ENCODE data around the gene ZBTB42.

ZBTB42 gene

GRCh38 chr14:104769324-104770071 lies 31.4 kb upstream of the ZBTB42 start:
- no peak for DNase-seq

GRCh38 chr14:104770072-104770579 lies 30.8 kb upstream of the ZBTB42 start:
- DNase-seq: no peak

DNA sequence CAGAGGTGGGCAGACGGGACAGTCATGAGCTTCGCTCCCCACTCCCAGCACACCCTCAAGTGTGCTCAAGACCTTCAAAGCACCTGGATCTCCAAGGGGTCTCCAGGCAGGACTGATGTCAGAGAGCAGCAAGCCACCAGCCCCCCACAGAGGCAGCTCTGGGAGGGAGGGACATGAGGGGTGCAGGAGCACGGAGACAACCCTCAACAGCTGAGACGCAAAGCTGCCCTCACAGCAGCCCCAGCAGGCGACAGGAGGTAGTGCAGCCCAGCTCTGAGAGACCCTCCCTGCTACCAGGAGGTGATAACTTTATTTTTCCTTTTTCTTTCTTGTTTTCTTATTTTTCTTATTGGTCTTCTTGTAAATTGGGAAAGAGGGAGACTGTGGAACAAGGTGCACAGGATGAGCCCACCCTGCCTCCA lies 30.0 kb upstream of the ZBTB42 start:
- no peak for DNase-seq

GRCh38 chr14:104771374-104771773 lies 29.5 kb upstream of the ZBTB42 start:
- DNase-seq: no peak

- DNase-seq: no peak
Observed at GRCh38 chr14:104771918-104772706, 28.8 kb upstream of the ZBTB42 start.

- DNase-seq: no peak
Observed at GRCh38 chr14:104772707-104773504, 28.0 kb upstream of the ZBTB42 start.

- DNase-seq: no peak
Observed at GRCh38 chr14:104773505-104774452, 27.1 kb upstream of the ZBTB42 start.

GRCh38 chr14:104774453-104775072 lies 26.3 kb upstream of the ZBTB42 start:
- DNase-seq: no peak

GRCh38 chr14:104775073-104775489 lies 25.8 kb upstream of the ZBTB42 start:
- DNase-seq: no peak

- DNase-seq: no peak
Observed at GRCh38 chr14:104776481-104776880, 24.4 kb upstream of the ZBTB42 start.

GRCh38 chr14:104776961-104777807 lies 23.7 kb upstream of the ZBTB42 start:
- no peak for DNase-seq

- DNase-seq: no peak
Observed at GRCh38 chr14:104777808-104778249, 23.1 kb upstream of the ZBTB42 start.

DNA sequence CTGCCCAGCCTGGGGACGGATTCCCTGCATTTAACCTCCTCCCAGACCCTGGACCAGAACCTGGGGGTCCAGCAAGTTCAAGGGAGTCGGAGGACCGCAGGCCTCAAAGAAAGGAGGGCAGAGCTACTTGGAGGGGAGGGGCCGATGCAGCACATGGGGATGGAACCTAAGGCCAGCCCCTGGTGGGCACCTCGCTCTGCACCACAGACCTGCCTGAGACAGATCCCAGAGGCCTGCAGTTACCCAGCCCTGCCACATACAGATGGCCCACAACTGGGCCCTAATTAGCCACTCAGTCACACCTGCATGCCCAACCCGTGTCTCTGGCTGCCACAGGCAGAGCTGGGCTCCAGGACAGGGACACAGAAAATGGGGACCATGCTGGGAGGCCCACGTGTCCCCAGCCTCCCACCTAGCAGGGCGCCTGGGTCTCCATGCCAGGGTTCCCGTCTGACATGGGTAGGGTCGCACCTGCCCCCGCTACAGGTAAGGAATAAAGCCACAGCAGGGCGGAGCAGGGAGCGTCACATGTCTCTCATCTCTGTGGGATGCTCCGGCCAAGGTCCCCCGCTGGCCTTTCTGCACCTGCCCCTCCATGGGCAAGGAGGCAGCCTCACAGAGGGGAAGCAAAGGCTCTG lies 22.1 kb upstream of the ZBTB42 start:
- no peak for DNase-seq

GRCh38 chr14:104779776-104780512 lies 21.0 kb upstream of the ZBTB42 start:
- no peak for DNase-seq

GRCh38 chr14:104780513-104781030 lies 20.3 kb upstream of the ZBTB42 start:
- DNase-seq: no peak

DNA sequence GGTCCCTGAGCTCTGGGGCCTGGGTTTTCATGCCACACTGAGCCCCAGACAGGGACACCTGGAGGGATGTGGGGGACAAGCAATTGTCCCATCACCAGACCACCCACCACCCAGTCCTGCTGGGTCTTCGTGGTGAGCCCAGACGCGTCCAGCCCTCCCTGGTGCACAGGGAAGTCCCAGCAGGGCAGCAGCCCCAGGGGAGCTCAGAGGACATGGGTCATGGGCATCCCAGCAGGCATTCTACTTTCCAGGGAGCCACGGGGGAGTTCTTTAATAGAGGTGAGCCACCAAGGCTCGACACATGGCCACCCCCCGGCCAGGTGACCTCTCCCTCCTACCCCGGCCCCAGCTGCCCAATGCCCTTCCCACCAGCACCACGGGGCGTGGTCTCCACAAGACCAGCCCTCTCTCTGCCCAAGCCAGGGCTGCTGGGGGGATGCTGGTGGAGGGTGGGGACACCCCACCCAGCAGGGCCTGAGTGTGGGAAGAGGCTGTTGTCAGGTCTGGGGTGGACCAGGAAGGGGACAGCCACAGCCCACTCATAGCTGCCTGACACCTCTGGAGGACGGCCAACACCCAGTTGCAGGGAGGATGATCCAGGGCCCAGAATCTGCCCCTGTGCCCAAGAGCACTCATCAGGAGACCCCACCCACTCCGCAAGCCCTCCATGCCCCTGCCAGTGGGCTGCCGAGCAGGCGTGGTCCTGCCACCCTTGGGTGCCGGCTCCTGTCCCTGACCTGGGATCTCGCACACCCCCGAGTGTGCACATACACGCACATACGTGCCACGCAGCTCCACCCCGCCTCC lies 19.4 kb upstream of the ZBTB42 start:
- DNase-seq: no peak

DNA sequence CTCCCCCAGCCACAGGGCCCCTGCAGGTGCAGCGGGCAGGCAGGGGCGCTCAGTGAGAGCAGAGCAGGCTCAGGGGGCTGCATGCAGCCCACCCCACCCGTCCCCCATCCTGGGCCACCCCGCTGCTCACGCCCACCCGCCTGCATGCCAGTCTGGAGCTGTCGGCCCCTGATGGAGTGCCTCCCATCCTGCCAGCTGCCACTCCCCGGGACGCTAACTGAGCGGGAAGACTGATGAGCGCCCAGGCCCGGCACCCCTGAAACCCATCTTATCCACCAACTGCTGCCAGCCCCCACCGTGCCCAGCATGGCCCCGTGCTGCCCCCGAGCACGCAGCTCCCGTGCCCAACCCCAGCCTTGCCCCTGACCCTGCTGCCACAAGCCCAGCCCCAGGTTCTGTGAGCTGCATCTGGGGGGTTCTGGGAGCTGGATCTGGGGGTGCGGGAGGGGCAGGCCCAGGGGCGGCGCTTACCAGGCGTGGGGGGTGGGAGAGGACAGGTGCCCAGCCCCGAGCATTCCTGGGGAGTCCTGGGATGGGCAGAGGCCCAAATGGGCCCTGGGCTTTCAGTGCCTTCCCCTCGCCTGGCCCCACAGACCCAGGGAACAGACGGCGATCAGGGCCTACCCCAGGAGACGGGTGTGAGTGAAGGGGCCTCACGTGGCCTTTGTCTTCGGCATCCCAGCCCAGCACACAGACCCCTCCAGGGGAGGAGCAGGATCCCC lies 18.7 kb upstream of the ZBTB42 start:
- DNase-seq: no peak

DNA sequence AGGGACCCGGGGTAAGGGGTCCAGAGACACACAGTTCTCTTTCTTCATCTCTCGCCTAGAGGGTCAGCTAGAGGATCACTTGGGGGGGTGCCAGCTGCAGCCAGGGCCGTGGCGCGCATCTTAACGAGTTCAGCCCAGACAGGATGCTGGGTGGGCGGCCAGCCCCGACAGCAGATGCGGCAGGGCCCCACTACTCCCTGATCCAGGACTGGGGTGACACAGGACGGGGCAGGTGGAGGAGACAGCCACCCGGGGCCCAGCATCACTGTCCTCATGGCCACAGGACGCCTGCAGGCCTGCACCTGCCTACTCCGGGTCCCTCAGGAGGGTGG lies 18.1 kb upstream of the ZBTB42 start:
- no peak for DNase-seq

Measured in CD4-positive, alpha-beta T cell treated with Interleukin-4 for 4 hours (primary cell).